RWPE2 (cell line): ENCODE measurements around the gene RPTOR.
A peak's percentile ranks its signal among the peaks of the same experiment; 100 is the strongest.

Source experiments
- ATAC-seq: fragments of 200-7000 bp; cut with Tn5 transposase; 3 replicates; pipeline ENCODE4 v1.9.1; 2021; ENCODE audit warnings: low read depth
- DNase-seq: peaks from one replicate; pipeline ENCODE4 v3.0.0-alpha.2; 2020; ENCODE audit warnings: low spot score
- H3K27ac ChIP-seq: fragments of 450-650 bp; 2 replicates; pipeline ENCODE4 v1.5.1; 2017; ENCODE audit warnings: mild to moderate bottlenecking; ENCODE audit not compliant: poor library complexity, severe bottlenecking
- H3K27me3 ChIP-seq: fragments of 250-450 bp; sonication (Bioruptor Pico); 2 replicates; pipeline ENCODE4 v1.5.1; 2021; ENCODE audit warnings: mild to moderate bottlenecking, moderate library complexity; ENCODE audit not compliant: insufficient read depth, poor library complexity, severe bottlenecking
- H3K36me3 ChIP-seq: fragments of 250-450 bp; sonication (Bioruptor Pico); 2 replicates; pipeline ENCODE4 v1.5.1; 2020; ENCODE audit warnings: low read depth, mild to moderate bottlenecking, moderate library complexity
- H3K4me1 ChIP-seq: fragments of 250-450 bp; sonication (Bioruptor Pico); 2 replicates; pipeline ENCODE4 v1.5.1; 2021; ENCODE audit warnings: mild to moderate bottlenecking, moderate library complexity; ENCODE audit not compliant: insufficient read depth, poor library complexity, severe bottlenecking
- H3K4me3 ChIP-seq: fragments of 250-450 bp; sonication (Bioruptor Pico); 2 replicates; pipeline ENCODE4 v1.5.1; 2021; ENCODE audit warnings: mild to moderate bottlenecking, moderate library complexity; ENCODE audit not compliant: severe bottlenecking
- H3K9me3 ChIP-seq: fragments of 250-450 bp; sonication (Bioruptor Pico); 2 replicates; pipeline ENCODE4 v1.5.1; 2021; ENCODE audit warnings: mild to moderate bottlenecking, moderate library complexity; ENCODE audit not compliant: severe bottlenecking
- CTCF ChIP-seq: fragments of 450-650 bp; IDR thresholded peaks from one replicate; pipeline ENCODE4 v1.5.1; 2017; ENCODE audit warnings: mild to moderate bottlenecking, moderate library complexity; ENCODE audit not compliant: poor library complexity, severe bottlenecking

The RPTOR gene

GRCh38 chr17:80499560-80499959 lies 45.1 kb upstream of the RPTOR start:
- no peak for TF ChIP-seq CTCF
- H3K27ac ChIP-seq: no peak overlapping the region
- no peaks in the 10 kb centered on the region for H3K27me3 ChIP-seq
- H3K36me3 ChIP-seq: no peaks in the 10 kb centered on the region
- no peaks in the 10 kb centered on the region for H3K4me1 ChIP-seq
- ATAC-seq (no peak), DNase-seq (no peak)
- H3K9me3 ChIP-seq: no peaks in the 10 kb centered on the region
- H3K4me3 ChIP-seq: no peak overlapping the region

- H3K4me1 ChIP-seq: no peaks in the 10 kb centered on the region
- no peaks in the 10 kb centered on the region for H3K36me3 ChIP-seq
- H3K27me3 ChIP-seq: no peaks in the 10 kb centered on the region
- H3K4me3 ChIP-seq: no peak overlapping the region
- TF ChIP-seq CTCF: no peak
- peak; percentile 56 for DNase-seq
- no peaks in the 10 kb centered on the region for H3K9me3 ChIP-seq
- ATAC-seq: no peak
- no peak overlapping the region for H3K27ac ChIP-seq
Observed at GRCh38 chr17:80499961-80500665, 44.5 kb upstream of the RPTOR start.

- H3K4me1 ChIP-seq: no peaks in the 10 kb centered on the region
- no peak overlapping the region for H3K4me3 ChIP-seq
- no peaks in the 10 kb centered on the region for H3K9me3 ChIP-seq
- H3K36me3 ChIP-seq: no peaks in the 10 kb centered on the region
- no peak for TF ChIP-seq CTCF
- H3K27me3 ChIP-seq: no peaks in the 10 kb centered on the region
- H3K27ac ChIP-seq: no peak overlapping the region
- DNase-seq (no peak), ATAC-seq (peak; percentile 17; the same call in 2 of the 3 replicates)
Observed at GRCh38 chr17:80501741-80502577, 42.7 kb upstream of the RPTOR start.

- TF ChIP-seq CTCF: no peak
- no peak overlapping the region for H3K27ac ChIP-seq
- no peaks in the 10 kb centered on the region for H3K36me3 ChIP-seq
- ATAC-seq (no peak), DNase-seq (no peak)
- H3K4me3 ChIP-seq: no peak overlapping the region
- H3K9me3 ChIP-seq: no peaks in the 10 kb centered on the region
- H3K27me3 ChIP-seq: no peaks in the 10 kb centered on the region
- H3K4me1 ChIP-seq: no peaks in the 10 kb centered on the region
Observed at GRCh38 chr17:80502578-80502877, 42.1 kb upstream of the RPTOR start.

GRCh38 chr17:80503031-80503430 lies 41.6 kb upstream of the RPTOR start:
- H3K27me3 ChIP-seq: no peaks in the 10 kb centered on the region
- H3K4me3 ChIP-seq: no peak overlapping the region
- DNase-seq (no peak), ATAC-seq (no peak)
- no peak overlapping the region for H3K27ac ChIP-seq
- TF ChIP-seq CTCF: no peak
- H3K4me1 ChIP-seq: no peaks in the 10 kb centered on the region
- H3K9me3 ChIP-seq: no peaks in the 10 kb centered on the region
- no peaks in the 10 kb centered on the region for H3K36me3 ChIP-seq
